Sciatic nerve (tissue), 2 donors: ENCODE measurements around the gene PTEN. TPM values are rescaled to one million over a fixed set of nuclear protein-coding genes. Genes with fewer than 3 reads are reported as not detected.
"Not testable (repeated sequence)": the region's sequence is repeated elsewhere in the genome, so short reads cannot be mapped to it uniquely, and the experiment has no call there.

Experiments used
- ATAC-seq: fragments of 200-7000 bp; cut with Tn5 transposase; one replicate; pipeline ENCODE4 v1.9.1; 2020; ENCODE audit warnings: mild to moderate bottlenecking, moderate library complexity
- DNase-seq: peaks from one replicate; pipeline ENCODE4 v3.0.0-alpha.2; 2020; ENCODE audit warnings: low spot score
- intact Hi-C: fragments of 100-400 bp; cut with DNase I; formaldehyde crosslinking; loops from one replicate; pipeline ENCODE4 v1.14.2; 2022
- total RNA-seq: library from RNA; stranded (reverse); fragmentation: NEBNext Ultra II Directional; extraction: Animal tissue kit (Norgen Biotek cat#: 25700); gene quantifications from one replicate; pipeline ENCODE4 v1.2.1, GENCODE V29; 2021
- donor health status: DM: no; HTN: no; CAD: no.
- donor health status: DM: no; HTN: no; CAD: no.

Gene PTEN
- 139 TPM for total RNA-seq

DNA sequence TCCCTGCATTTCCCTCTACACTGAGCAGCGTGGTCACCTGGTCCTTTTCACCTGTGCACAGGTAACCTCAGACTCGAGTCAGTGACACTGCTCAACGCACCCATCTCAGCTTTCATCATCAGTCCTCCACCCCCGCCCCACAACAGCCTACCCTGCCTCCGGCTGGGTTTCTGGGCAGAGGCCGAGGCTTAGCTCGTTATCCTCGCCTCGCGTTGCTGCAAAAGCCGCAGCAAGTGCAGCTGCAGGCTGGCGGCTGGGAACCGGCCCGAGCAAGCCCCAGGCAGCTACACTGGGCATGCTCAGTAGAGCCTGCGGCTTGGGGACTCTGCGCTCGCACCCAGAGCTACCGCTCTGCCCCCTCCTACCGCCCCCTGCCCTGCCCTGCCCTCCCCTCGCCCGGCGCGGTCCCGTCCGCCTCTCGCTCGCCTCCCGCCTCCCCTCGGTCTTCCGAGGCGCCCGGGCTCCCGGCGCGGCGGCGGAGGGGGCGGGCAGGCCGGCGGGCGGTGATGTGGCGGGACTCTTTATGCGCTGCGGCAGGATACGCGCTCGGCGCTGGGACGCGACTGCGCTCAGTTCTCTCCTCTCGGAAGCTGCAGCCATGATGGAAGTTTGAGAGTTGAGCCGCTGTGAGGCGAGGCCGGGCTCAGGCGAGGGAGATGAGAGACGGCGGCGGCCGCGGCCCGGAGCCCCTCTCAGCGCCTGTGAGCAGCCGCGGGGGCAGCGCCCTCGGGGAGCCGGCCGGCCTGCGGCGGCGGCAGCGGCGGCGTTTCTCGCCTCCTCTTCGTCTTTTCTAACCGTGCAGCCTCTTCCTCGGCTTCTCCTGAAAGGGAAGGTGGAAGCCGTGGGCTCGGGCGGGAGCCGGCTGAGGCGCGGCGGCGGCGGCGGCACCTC is at the start of gene PTEN, which contains the start of gene KLLN:
PTEN (plus strand) TSS at position 573 of the 891 bp plus-strand sequence. CDS start 845 bp downstream, outside the sequence.
KLLN (minus strand) TSS at position 481 of the 891 bp plus-strand sequence. CDS start 1,046 bp downstream, outside the sequence.
- DNase-seq = peak; percentile 95
- intact Hi-C loops = loop anchor here (5.0 kb wide), 1 partner anchor 524 kb away; no protein-coding TSS in a partner anchor
- peak; percentile 87 for ATAC-seq

DNA sequence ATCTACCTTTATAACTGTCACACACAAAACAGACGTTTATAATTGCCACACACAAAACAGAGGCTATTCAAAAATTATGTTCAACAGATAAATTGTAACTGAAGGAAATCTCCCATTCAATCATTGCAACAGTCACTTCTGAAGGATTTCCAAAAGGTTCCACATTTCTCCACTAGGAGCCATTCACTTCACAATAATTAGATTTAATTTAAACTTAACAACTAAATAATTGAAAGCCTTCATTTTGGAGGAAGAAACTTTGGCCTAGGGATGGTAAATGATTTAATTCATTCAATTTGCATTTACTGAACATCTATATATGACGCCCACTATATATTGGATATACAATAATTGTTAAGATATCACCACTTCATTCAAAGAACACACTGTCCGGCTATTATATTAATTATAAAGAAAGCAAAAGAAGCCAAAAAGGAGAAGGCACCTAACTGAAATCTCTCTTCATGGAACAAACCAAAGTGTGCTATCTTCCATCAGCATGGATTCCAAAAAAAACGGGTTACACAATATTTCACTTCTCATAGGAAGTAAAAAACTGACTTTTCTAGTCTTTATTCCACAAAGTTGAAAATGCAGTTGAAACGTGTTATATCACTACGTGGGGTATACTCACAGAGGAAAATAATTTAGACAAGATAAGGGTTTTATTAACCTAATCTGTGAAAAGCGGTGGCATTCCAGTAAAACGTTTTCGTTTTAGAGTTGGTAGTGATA is 47.1 kb upstream of the PTEN start:
- intact Hi-C loops = no loop called here
- ATAC-seq (no peak), DNase-seq (no peak)

GRCh38 chr10:87816898-87817608 is 46.4 kb upstream of the PTEN start:
- no peak for DNase-seq

GRCh38 chr10:87817609-87818504 is 45.6 kb upstream of the PTEN start, which contains the start of gene ATAD1:
Gene ATAD1 (minus strand): TSS chr10:87818226. CDS start chr10:87814599, 3,627 bp downstream.
- intact Hi-C loops = no loop called here
- DNase-seq (peak; percentile 85), ATAC-seq (peak; percentile 99)

More at GRCh38 chr10:87816898-87817608, 46.4 kb upstream of the PTEN start:
- ATAC-seq = no peak
- intact Hi-C loops = no loop called here

GRCh38 chr10:87818505-87819288 is 44.7 kb upstream of the PTEN start:
- ATAC-seq = peak; percentile 52
- peak; percentile 53 for DNase-seq
- intact Hi-C loops = no loop called here

DNA sequence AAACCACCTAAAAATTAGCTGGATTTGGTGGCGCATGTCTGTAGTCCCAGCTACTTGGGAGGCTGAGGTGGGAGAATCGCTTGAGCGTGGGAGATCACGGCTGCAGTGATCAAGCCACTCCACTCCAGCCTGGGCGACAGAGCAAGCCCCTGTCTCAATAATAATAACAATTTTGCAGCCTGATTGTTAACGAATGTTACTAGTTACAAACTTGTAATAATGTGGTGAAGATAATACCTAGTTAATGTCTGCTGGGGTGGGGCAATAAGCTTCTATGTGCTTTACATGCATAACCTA is 44.2 kb upstream of the PTEN start:
- DNase-seq (no peak), ATAC-seq (no peak)
- intact Hi-C loops = no loop called here

- ATAC-seq (no peak), DNase-seq (no peak)
- intact Hi-C loops = no loop called here
Measured at GRCh38 chr10:87826653-87827052, 36.8 kb upstream of the PTEN start.

DNA sequence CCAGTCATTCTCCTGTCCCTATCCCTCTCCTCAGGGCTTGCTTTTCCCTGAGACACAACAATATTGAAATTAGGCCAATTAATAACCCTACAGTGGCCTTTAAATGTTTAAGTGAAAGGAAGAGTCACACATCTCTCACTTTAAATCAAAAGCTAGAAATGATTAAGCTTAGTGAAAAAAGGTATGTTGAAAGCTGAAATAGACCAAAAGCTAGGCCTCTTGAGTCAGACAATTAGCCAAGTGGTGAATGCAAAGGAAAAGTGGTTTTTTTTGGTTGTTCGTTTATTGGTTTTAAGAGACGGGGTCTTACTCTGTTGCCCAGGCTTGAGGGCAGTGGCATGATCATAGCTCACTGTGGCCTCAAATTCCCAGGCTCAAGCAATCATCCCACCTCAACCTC is 35.7 kb upstream of the PTEN start:
- DNase-seq = no peak
- no peak for ATAC-seq
- intact Hi-C loops = no loop called here

DNA sequence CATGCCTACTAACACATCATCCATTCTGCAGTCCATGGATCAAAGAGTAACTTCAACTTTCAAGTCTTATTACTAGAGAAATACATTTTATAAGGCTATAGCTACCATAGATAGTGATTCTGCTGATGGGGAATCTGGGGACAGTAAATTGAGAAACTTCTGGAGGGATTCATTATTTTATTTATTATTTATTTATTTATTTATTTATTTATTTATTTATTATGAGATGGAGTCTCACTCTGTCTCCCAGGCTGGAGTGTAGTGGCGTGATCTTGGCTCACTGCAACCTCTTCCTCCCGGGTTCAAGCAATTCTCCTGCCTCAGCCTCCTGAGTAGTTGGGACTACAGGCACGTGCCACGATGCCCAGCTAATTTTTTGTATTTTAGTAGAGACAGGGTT is 34.4 kb upstream of the PTEN start:
- ATAC-seq, intact Hi-C loops, DNase-seq: not testable (repeated sequence)

DNA sequence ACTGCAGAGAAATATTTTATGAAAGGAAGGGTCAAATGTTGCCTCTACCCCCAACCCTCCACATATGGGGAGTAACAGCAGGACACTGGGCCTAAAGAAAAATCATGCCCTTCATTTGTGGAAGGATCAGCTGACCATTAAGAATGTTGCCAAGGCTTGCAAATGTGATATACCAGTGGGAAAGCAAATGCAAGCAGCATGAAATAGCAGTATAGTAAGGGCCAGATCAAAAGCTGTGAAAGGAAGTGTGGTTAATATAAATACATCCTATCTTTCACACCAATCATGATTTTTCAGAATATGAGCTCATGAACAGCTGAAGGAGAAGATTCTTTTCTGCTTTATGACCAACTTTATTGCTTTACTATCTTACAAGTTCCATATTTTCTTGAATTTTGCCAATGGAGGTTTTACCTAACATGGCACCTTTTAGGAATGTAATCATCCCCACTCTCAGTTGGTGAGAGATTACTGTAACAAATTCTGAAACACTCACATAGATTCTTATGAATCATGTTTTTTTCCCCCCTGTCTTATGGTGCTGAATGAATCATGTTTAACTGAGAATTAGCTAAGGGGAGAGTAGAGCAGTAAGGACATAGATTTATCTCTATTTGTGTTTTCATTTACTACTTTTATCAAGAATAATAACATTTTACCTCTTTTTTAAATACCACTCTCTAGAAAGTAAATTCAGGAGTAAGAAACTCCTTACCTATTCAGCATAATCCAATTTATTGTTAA is 33.3 kb upstream of the PTEN start:
- intact Hi-C loops = no loop called here
- DNase-seq = no peak

GRCh38 chr10:87836098-87836497 is 27.3 kb upstream of the PTEN start:
- ATAC-seq (no peak), DNase-seq (no peak)
- intact Hi-C loops = no loop called here

More for the DNA sequence above, 33.3 kb upstream of the PTEN start:
- no peak for ATAC-seq

GRCh38 chr10:87837445-87837844 is 26.0 kb upstream of the PTEN start:
- ATAC-seq (no peak), DNase-seq (no peak)
- intact Hi-C loops = no loop called here

DNA sequence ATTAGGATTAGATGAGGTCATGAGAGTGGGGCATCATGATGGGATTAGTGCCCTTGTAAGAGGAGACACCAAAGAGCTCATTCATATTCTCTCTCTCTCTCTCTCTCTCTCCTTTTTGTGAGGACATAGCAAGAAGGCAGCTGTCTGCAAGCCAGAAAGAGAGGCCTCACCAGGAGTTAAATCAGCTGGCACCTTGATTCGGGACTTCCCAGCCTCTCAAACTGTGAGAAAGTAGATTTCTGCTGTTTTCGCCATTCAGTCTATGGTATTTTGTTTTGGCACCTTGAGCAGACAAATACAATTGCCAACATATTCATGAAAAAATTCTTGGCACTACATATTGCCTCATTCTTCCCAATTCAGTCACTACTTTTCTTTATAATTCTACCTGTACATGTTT is 24.8 kb upstream of the PTEN start:
- no peak for ATAC-seq
- no peak for DNase-seq
- intact Hi-C loops = no loop called here

DNA sequence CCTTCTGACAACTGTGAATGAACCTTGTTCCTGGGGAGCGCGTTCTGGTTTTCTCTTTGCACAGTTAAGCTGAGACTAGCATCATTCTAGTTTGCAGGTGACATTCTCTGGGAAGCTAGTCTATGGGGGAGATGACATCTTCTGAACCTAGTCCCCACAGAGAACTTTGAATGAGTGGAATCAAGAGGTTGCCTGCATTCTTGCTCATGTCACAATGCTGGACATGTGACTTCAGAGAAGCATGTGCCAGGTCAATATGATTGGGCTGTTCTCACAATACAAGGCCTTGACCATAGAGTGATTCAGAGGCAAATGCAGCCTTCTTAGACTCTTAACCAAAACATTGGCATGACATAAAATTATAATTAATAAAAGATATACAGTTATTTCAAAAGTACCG is 22.2 kb upstream of the PTEN start:
- ATAC-seq (no peak), DNase-seq (no peak)
- intact Hi-C loops = no loop called here

GRCh38 chr10:87842220-87842641 is 21.2 kb upstream of the PTEN start:
- intact Hi-C loops = no loop called here
- ATAC-seq (no peak), DNase-seq (no peak)

- DNase-seq (no peak), ATAC-seq (no peak)
- intact Hi-C loops = no loop called here
Measured at GRCh38 chr10:87842776-87843497, 20.5 kb upstream of the PTEN start.
